Stimulated activated CD4-positive, alpha-beta T cell treated with anti-CD3 and anti-CD28 coated beads, Interleukin-4, amount 100 ng/mL, for 48 hours (primary cell): ENCODE results near the gene MEAK7.
"Not testable (repeated sequence)": the region's sequence is repeated elsewhere in the genome, so short reads cannot be mapped to it uniquely, and the experiment has no call there.

ENCODE experiments used
- DNase-seq, 2 donors: peaks; one replicate each; pipeline ENCODE4 v3.0.0-alpha.2; 2020; ENCODE audit warnings: low read depth in 2 of 2

The MEAK7 gene

DNA sequence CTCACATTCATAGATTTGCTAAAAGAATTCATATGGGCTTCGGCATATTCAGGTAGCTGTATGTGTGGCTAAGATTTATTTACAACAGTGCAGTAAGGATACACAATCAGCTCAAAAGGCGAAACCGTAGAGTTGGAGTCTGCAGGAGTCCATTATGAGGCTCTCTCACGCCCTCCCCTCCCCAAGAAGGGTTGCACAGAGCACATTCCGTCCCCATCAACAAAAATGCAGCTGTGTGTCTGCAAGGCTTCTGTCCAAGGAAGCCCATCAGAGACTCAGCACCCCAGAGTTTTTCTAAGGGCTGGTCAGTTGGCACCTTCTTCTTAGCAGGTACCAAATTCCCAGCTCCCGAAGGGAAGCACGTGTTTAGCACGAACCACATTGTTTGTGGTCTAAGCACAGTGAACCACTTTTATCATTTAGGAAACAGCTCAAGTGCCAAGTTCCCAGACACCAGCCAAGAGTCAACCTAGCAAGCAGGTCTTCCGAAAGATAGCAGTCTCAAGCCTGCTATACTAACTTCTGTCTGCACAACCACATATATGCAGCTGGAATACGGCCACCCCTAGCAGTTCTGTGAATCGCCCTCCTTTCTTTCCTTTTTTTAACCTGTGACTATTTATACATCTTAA, 28.5 kb upstream of the MEAK7 start:
- DNase-seq: no peak

DNA sequence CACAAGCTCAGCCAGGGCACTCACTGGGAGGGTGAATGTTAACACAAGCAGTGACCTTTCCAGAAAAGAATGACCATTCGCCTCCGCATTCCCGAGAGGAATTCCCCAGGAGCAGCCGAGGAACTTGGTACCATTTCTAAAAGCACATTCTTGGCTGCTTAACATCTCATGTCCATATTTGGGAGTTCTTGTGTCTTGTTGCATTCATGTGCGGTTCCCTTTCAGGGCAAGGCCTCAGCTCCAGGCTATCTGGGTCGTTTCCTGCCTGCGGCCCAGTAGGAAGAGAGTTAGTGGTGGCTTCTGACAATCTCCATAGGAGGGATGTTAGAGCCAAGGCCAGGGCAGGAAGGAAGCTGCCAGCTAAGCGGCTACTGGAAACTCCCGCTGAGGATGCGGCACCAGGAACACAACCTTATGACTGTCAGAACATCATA, 27.8 kb upstream of the MEAK7 start:
- DNase-seq: no peak

DNA sequence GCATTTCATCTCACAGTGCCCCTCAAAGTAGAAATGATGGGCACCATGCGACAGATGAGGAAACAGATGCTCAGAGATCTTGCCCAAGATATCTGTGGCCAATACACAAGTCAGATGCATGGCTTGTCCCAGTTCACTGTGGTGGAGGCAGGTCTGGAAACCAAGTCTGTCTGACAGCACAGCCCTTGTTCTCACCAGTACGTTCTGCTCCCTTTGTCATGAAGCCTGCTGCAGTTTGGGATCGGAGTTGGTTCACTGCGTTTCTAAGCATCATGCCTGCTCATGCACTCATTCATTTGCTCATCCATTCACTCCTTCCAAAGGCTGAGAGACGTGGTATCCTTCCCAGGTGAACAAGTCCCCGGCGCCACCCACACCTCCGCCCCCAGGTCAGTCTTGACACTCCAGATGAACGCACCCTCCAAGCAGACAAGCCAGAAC, 27.2 kb upstream of the MEAK7 start:
- DNase-seq: no peak

DNA sequence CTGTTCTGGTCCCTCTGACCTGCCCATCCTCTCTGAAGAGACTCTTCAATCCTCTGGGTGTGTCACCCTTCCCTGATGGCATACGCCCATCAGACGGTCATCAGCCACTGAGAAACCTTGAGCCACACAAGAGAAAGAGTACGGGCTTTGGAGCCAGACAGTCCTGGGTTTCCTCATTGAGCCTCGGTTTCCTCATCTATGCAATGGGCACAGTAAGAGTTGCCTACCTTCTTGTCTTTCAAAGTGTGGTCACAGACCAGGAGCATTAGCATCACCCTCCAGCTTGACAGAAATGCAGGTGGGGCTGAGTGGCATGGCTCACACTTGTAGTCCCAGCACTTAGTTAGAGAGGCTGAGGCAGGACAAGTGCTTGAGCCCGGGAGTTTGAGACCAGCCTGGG, 26.1 kb upstream of the MEAK7 start:
- no peak for DNase-seq

DNA sequence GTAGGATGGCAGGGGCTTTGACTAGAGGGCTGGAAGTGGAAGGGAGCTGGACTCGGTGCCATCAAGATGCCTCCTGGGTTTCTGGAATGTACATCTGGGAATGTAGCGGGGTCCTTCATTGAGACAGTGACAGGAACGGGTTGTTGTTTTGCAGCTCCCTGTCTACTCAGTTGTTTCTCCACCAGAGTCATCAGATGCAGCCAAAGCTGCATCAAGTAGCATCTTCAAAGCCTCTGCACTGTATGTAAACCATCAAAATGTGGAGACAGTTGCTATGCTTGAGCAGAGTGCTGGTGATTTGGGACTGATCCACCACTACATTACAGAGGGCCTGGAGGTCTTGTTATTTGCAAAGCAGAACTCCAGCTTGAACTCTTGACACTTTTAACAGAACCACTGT, 25.1 kb upstream of the MEAK7 start:
- no peak for DNase-seq

DNA sequence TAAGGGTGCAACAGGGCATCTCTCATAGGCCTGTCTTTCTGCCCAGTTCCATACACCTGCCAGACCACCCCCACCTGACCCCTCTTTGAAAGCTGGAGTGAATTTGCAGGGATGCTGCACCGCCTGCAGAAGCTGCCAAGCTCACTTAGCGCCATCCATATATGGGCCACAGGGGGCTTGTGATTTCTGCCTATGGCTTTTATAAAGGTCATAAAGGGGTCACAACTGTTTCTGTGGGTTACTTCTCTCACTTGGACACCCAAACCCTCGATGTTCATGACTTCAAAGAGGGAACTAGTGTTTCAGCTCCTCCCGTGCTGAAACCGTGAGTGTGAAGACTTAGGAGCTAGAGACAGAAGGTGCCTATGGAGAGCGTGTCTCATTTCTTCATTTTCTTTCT, 23.9 kb upstream of the MEAK7 start:
- no peak for DNase-seq

DNA sequence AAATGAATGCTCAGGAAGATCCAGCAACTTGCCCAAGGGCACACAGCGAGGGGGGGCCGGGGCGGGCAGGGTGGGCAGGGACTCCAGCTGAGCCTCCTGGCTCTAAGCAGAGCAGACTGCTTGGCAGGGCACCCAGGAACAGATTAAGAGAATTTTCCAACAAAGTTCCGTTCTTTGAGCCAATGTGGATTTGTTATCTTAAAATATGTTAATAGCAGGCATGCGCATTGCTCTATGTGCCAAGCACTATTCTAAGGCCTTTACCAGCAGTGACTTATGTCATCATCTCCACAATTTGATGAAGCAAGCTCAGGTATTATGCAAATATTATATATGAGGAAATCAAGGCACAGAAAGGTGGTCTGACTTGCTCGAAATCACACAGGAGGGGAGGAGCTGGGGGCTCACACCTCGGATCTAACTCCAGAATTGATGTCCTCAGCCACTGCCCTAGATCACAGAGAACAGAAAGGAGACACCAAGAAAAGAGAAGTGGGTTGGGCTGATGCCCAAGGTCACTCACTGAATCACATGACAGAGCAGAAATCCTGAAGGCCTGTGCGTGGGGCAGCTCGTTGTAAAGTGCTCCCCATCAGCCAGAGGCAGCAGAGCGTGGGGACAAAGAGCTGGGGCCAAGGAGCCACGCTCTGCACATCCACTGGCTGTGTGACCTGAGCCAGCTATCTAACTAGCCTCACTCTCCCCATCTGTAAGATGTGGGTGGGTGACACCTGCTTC, 23.2 kb upstream of the MEAK7 start:
- no peak for DNase-seq

DNA sequence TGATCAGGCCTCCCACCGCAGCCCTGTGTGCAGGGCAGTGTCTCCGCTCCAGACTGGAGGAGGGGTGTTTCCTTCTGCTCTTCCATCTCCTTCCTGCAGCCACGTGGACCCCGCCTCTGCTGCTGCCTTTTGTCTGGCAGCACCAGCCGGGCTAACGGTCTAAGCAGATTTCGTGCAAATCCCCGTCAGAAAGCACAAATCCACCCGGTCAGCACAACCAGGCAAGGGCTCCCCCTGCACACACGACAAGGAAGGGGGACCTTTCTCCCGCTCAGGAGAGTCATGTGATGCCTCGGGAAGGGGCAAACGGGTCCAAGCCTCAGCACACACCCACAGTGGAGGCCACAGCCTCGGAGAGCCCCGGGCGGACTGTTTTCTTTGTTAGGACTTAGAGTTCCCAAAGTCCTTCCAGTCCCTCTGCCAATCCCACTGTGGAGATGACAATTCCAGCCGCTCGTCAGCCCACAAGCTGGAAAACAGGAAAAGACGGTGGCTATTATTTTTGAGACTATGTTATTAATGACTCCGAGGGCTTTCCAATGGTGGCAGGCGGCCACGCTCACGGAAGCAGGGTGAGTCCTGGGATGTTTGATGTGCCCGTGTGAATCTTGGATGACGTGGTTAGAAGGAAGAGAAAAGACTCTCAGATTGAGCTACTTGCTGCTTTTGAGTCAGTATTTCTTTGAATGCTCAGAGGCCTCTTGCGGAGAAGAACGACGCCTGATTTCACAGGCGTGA, 22.5 kb upstream of the MEAK7 start:
- DNase-seq: no peak

DNA sequence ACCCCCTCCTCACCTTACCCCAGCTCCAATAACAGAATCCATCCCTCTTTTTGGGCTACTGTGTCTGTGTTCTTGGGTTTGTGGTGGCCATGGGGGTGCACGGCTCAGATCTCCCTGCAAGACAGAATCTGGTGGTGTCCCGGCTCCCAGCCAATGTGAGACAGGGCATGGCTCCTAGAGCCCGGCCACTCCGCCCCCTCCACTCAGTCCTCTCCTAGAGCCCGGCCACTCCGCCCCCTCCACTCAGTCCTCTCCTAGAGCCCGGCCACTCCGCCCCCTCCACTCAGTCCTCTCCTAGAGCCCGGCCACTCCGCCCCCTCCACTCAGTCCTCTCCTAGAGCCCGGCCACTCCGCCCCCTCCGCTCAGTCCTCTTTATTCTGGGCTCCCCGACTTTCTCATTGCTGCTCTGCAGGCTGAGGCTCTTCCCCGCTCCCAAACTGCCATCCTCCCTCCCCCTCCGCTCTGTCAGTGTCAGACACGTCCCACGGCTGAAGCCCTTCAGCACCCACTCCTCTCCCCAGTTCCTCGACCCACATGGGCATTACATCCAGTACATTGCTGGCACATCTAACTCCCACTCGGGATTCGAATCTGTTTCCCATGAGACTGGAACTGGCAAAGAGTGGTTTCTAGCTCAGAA, 20.6 kb upstream of the MEAK7 start:
- DNase-seq: not testable (repeated sequence)

DNA sequence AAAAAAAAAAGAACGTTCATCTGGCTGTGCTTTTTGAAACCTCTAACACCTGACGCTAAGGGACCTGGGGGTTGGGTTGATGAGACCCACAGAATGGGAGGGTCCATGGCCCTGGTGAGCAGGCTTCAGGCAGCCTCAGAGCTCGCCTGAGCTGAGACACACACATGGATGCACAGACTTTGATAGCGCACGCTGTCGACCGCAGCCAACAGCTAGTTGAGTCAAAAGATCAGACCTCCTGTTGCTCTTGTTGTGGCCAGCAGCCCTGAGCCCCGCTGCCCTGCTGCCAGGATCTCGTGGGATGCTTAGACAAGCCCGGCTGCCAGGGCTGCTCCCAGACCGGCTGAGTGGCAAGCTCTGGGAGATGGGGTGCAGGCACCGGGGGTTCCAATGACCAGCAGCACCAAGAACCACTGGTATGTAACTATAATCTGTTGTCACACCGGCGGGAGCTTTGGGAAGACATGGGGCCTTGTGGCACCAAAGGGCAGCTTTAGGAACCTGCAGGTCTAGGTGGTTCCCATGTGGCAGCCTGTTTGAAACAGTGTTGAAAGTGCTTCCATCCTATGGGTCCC, 20.0 kb upstream of the MEAK7 start:
- no peak for DNase-seq

DNA sequence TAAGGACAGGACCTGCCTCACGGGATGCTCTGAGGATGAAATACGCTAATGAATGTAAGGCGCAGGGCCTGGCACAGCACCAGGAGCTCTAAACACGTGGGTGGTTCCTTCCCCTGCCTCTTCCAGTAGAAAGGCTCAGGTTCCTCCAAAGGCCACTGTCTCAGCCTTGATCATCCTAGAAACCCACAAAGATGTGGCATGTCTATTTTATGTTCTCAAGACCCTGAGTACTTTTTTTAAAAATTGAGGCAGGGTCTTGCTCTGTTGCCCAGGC, 17.0 kb upstream of the MEAK7 start:
- no peak for DNase-seq

DNA sequence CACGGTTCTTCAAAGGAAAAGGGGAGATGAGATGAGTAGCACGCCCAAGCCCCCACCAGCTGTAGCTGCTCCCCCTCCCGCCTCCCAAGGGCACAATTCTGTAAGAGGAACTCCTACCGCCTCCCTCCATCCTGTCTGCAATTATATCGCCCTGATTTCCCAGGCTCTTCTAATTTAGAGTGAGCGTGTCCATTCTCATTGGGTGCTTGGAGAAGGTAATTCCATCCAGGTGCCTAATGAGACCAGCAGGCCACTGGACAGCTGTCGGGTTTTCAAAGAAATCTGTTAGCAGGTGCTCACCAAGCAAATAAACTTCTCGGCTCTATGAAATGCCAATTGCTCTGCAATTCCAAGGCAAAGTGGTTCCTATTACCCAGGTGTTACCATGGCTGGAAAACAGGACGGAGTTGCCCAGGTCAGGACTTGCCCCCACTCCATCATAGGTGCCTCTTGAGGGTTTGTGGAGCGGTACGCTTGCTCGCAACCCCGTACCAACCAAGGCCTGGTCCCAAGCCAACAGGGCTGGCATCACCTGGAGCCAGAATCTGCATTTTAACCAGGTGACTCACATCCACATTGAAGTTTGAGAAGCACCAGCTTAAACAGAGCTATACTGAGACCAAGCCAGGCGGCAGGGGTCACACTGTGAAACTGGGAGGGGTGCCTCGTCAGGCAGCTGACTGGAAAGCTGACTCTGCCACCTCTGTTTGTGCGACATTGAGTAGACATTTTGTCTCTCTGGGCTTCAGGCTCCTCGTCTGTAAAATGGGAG, 16.5 kb upstream of the MEAK7 start:
- no peak for DNase-seq

DNA sequence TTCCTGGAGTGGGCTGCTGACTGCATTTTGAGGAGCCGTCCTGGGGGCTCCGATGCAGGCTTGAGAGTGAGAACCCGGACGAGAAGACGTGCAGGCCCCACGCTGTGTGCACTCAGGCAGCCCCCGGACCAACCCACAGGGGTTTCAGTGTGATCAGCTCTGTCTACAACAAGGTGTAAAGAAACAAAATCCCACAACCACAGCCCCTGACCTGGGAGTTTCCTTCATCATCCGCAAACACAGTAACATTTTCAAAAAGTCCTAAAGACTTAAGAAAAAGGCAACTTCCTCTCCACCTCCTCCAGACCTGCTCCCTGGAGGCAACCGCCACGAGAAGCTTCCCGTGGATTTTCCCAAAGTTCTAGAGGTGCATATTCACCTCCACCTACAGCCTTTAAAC, 15.4 kb upstream of the MEAK7 start:
- no peak for DNase-seq

DNA sequence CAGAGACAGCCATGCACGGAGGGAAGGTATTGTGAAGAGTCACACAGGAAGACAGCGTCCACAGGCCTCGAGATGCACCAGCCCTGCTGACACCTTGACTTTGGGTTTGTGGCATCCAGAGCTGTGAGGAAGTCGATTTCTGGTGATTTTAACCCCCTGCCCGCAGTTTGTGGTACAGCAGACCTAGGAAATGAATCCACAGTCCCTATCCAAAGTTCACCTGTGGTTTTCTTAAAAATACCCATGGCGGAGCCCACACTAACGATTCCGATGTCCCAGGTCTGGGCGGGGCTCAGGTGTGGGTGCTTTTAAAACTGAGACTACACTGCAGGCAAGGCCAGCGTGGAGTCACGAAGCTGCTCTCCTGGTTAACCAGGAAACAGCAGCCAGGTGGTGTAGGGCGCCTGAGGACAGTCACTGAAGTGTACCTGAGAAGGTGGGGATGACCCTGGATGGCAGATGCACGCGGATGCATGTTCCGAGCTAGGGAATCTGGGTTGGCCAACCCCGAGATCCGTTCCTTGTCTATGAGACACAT, 14.4 kb upstream of the MEAK7 start:
- no peak for DNase-seq

DNA sequence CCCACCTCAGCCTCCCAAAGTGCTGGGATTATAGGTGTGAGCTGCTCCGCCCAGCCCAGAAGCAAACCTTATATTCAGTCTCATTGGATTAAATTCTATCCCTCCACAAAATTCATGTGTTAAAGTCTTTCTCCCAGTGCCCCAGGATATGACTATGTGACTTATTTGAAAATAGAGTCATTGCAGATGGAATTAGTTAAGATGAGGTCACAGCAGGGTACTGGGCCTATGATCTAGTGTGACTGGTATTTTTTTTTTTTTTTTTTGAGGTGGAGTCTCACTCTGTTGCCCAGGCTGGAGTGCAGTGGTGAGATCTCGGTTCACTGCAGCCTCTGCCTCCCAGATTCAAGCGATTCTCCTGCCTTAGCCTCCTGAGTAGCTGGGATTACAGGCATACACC, 13.8 kb upstream of the MEAK7 start:
- DNase-seq: not testable (repeated sequence)

DNA sequence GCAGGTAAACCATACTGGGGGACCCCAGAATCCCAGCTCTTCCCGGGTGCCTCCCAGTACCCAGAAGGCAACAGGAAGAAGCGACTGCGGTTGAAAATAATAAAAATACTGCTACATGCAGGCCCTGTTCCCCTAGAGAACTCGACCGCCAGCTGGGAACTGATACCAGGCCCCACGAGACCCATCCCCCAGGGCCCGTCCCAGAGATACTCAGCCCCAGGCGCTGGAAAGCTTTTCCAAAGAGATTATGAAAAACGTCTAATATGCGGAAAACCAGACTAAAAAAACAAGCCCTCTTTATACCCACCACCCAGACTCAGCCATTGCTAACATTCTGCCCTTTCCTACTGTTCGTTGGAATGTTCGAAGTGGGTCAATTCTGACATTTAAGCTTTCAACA, 12.9 kb upstream of the MEAK7 start:
- no peak for DNase-seq

DNA sequence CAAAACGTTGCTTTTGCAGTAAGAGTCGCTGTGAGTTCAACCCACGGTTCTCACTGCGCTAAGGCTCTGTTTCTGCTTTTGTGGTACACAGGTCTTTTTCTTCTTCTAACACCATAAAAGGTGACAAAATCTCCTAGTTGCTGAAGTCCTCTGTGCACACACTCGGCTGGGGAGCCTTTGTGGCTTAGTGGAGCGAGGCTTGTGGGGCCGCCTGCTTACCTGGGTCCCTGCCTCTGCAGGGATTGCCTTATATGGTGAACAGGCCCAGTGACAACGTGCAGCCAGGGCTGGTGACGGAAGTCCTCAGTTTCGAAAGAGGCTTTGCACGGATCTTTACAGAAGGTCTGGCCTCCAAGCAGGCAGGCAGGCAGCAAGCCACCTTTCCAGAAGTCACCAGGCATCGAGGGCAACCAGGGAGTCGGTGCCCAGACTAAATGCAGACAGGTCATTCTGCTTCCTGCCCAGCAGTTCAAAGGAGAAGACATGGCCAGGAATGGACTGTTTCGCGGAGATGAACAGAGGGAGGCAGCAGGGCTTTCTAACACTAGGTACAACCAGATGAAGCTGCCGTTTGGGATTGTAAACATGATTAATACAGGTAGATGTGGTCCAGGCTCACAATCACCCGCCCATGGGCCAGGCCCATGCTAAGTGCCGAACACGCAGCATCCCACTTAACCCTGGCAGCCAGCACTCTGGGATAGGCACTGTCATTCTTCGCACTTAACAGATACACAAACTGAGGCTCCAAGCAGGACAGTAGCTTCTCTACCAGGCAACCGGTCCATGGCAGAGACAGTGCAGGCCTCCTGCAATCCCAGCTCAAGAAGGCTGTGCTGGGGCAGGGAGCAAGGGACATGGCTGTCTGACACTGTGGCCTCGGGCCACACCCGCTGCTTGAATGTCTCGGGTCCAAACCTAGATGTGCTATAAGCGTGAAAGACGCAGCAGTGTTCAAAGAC, 10.7 kb upstream of the MEAK7 start:
- peak; percentile 68 to 70 for DNase-seq

DNA sequence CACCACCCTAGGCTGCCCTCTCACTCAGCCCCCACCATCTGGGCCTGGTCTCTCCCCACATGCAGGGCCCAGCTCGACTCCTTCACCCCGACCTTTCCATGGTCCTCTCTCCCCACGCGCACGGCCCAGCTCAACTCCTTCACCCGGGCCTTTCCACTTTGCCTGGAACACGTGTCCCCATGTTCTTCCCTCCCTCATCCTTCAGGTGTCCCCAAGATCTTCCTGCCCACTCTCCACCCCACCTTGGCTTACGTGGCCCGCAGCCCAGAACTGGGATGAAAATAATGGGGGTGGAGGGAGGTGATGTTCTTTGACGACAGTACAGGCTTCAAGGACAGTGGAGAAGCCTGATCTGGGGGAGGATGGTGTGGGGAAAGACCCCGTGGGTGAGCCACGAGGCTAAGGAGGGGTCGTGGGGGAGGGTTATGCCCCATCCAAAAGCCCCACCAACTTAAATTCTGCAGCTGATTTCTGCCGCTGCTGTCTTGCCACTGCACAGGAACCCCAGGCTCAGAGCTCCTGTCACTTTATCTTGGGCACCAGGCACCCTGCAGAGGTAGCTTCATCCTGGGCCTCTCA, 9.9 kb upstream of the MEAK7 start:
- no peak for DNase-seq

DNA sequence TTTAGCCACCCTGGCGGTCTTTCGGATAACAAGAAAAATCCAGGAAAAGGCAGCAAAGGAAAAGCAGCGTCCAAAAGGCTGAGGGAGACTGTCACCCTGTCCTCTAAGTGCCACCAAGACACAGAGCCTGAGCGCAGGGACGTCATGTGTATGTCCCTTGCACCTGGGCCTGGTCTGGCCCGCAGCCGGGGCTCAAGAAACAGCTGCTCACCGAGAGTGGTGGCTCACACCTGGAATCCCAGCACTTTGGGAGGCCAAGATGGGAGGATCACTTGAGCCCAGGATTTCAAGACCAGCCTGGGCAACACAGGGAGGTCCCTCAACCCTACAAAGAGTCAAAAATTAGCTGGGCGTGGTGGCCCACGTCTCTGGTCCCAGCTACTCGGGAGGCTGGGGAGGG, 9.2 kb upstream of the MEAK7 start:
- no peak for DNase-seq

DNA sequence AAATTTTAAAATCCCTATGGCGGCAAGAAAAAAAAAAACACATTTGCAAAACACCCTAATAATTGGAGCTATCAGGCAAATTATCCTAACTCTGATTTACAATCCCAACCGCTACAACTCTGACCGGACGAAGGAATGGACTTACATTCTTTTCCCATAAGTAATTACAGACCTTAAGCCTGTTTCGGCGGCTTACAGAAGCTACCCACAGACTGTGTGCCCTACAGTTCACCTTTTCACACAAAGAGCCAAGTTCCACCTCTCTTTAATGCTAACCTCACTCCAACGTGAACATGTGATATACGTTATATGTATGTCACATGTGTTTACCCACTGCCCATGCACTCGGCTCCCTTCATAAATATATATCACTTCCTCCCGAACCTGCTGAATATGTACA, 8.7 kb upstream of the MEAK7 start:
- no peak for DNase-seq
